K562 (cell line): Measurements from ENCODE around the gene PREB. TPM values are rescaled to one million over a fixed set of nuclear protein-coding genes. Genes with fewer than 3 reads are reported as not detected.
A peak's percentile ranks its signal among the peaks of the same experiment; 100 is the strongest.

ENCODE experiments used
- CTBP1 ChIP-seq: fragments of 450-650 bp; IDR thresholded peaks from 2 replicates; pipeline ENCODE4 v1.6.1; 2016; ENCODE audit warnings: borderline replicate concordance
- FOXK1 ChIP-seq: sonication (generic); formaldehyde crosslinking; IDR thresholded peaks from 2 replicates; pipeline ENCODE4 v1.8.0; 2022; ENCODE audit warnings: missing genetic modification reagents, mild to moderate bottlenecking, borderline replicate concordance
- MCM2 ChIP-seq: fragments of 450-650 bp; IDR thresholded peaks from 2 replicates; pipeline ENCODE4 v1.6.1; 2017; ENCODE audit warnings: low read depth, mild to moderate bottlenecking
- MTA2 ChIP-seq: fragments of 450-650 bp; IDR thresholded peaks from 2 replicates; pipeline ENCODE4 v1.6.1; 2016; ENCODE audit warnings: low read depth
- NCOA6 ChIP-seq: fragments of 450-650 bp; IDR thresholded peaks from 2 replicates; pipeline ENCODE4 v1.6.1; 2017; ENCODE audit warnings: mild to moderate bottlenecking
- NRF1 ChIP-seq, 2 experiments: fragments of 450-650 bp; IDR thresholded peaks in 1 of 2; conservative IDR thresholded peaks in 1 of 2; 2 replicates each; pipeline ENCODE4 v1.6.1; 2014; ENCODE audit warnings: mild to moderate bottlenecking in 2 of 2
- RFX7 ChIP-seq: fragments of 250-450 bp; sonication (Bioruptor Pico); IDR thresholded peaks from 2 replicates; pipeline ENCODE4 v1.5.1; 2021; ENCODE audit warnings: mild to moderate bottlenecking
- SRSF7 ChIP-seq: fragments of 200-400 bp; formaldehyde crosslinking; optimal IDR thresholded peaks from 2 replicates; pipeline ENCODE3; 2017; ENCODE audit warnings: mild to moderate bottlenecking, low read depth, low read length
- TAF7 ChIP-seq: fragments of 450-650 bp; IDR thresholded peaks from 2 replicates; pipeline ENCODE4 v1.6.1; 2016; ENCODE audit warnings: missing genetic modification characterization, missing compliant biosample characterization
- TRIM24 ChIP-seq, 2 experiments: fragments of 450-650 bp; IDR thresholded peaks; 2 replicates each; pipeline ENCODE4 v1.6.1; 2016
- ZBTB7A ChIP-seq: IDR thresholded peaks from 2 replicates; pipeline ENCODE4 v1.6.1; 2011; ENCODE audit warnings: low read depth, mild to moderate bottlenecking, low read length, moderate library complexity, borderline replicate concordance; ENCODE audit not compliant: control insufficient read depth
- ZFP36 ChIP-seq: fragments of 150-350 bp; IDR thresholded peaks from 2 replicates; pipeline ENCODE4 v1.6.1; 2018; ENCODE audit warnings: low read length, low read depth; ENCODE audit not compliant: partially characterized antibody
- ZNF197 ChIP-seq: fragments of 200-800 bp; sonication (Bioruptor generic); IDR thresholded peaks from 2 replicates; pipeline ENCODE4 v1.6.1; 2016; ENCODE audit warnings: low read depth, missing genetic modification characterization, missing compliant biosample characterization
- ZNF316 ChIP-seq: fragments of 450-650 bp; IDR thresholded peaks from 2 replicates; pipeline ENCODE4 v1.6.1; 2016
- ZNF589 ChIP-seq: fragments of 200-800 bp; sonication (Bioruptor generic); IDR thresholded peaks from 2 replicates; pipeline ENCODE4 v1.6.1; 2016; ENCODE audit warnings: low read depth, missing genetic modification characterization, missing compliant biosample characterization
- ZSCAN29 ChIP-seq: fragments of 450-650 bp; IDR thresholded peaks from 2 replicates; pipeline ENCODE4 v1.6.1; 2017
- ZZZ3 ChIP-seq: fragments of 450-650 bp; IDR thresholded peaks from 2 replicates; pipeline ENCODE4 v1.6.1; 2016; ENCODE audit warnings: antibody characterized with exemption, mild to moderate bottlenecking, moderate library complexity
- polyA plus RNA-seq, 8 experiments: library from polyadenylated mRNA; depleted of rRNA in 4 of 8; stranded (reverse) in 5 of 8; unstranded in 3 of 8; fragments of >200 nt; fragmentation: Nextera tagmentation in 2 of 8; fragmentation: Illumina TruSeq in 1 of 8; extraction: Ambion mirVana in 2 of 8; extraction: Trizol in 1 of 8; gene quantifications; 2 replicates each; pipeline versions ENCODE4 v1.2.1 to v1.2.3, GENCODE V29; 2011 to 2014; ENCODE audit warnings: inconsistent platforms in 1 of 8, missing spikeins in 1 of 8
- total RNA-seq, 7 experiments: library from RNA; depleted of rRNA in 6 of 7; stranded (reverse); fragments of >200 nt in 6 of 7; fragmentation: Illumina TruSeq in 2 of 7; extraction: Trizol in 2 of 7; gene quantifications; 2 replicates each; pipeline versions ENCODE4 v1.2.1 to v1.2.3, GENCODE V29; 2011 to 2021; ENCODE audit warnings: low replicate concordance in 1 of 7
- TF ChIP-seq, protein P1 (sequence below): fragments of 250-450 bp; sonication (Bioruptor Pico); IDR thresholded peaks from 2 replicates; pipeline ENCODE4 v1.8.0; 2022; ENCODE audit warnings: inconsistent platforms, mild to moderate bottlenecking, moderate library complexity, borderline replicate concordance
- TF ChIP-seq, protein P2 (sequence below), 2 experiments: fragments of 450-650 bp in 1 of 2; sonication (generic) in 1 of 2; formaldehyde crosslinking in 1 of 2; IDR thresholded peaks; 2 replicates each; pipeline versions ENCODE4 v1.7.1 to v1.9.0; 2016 to 2022; ENCODE audit warnings: inconsistent platforms in 1 of 2, mild to moderate bottlenecking in 1 of 2, missing genetic modification reagents in 1 of 2

PREB gene
- total and polyA plus RNA-seq, 9 of the 15 experiments (the other 6 are each of a cell fraction or from before 2014, with no cell fraction given), result 35.1 to 84.2 (median 67.2) TPM

DNA sequence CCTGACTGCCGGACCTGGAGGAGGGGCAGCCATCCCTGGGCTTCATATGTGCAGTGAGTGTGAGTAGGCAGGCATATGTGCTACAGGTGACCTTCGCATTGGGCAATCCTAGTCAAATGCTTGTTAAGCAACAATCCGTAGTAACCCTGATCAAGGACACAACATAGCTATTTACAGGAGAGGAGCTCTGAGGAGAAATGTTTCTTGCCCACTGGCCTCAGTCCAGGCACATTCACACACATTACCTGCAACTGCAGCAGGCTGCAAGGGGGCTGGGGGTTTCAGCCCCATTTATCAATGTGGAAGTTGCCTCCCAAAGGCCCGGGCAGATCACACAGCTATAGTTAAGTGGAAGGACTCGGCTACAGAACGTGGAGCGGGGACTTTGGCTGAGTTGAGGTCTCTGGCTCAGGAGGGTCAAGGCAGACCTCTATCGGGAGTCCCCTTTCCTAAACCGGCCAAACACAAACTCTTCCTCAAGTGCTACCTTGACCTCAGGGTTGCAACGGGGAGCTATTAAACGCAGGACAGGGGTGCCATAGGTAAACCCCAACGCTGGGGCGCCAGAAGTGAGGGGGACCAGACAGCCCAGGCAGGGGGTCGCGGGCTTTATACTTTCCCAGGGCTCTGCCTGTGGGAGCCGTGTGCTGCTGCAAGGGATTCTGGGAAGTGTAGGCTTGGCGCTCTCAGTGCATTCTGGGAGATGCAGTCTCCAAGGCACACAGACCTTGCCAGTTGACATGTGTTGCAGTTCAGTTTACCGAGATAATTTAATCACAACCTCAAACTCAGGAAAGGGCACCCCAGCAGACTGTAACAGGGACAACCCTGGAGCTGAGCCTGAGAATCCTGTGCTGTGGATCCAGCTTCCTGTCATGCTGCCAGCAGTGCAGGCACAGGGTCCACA lies 38.4 kb downstream of the PREB start (continued):
- no peak for TF ChIP-seq ZNF589 (CRISPR knock-in tag)
- TF ChIP-seq, protein P1, sequence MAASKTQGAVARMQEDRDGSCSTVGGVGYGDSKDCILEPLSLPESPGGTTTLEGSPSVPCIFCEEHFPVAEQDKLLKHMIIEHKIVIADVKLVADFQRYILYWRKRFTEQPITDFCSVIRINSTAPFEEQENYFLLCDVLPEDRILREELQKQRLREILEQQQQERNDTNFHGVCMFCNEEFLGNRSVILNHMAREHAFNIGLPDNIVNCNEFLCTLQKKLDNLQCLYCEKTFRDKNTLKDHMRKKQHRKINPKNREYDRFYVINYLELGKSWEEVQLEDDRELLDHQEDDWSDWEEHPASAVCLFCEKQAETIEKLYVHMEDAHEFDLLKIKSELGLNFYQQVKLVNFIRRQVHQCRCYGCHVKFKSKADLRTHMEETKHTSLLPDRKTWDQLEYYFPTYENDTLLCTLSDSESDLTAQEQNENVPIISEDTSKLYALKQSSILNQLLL (CRISPR knock-in tag), result no peak
- TF ChIP-seq NRF1 (conservative IDR thresholded peaks at IDR 0.05 in 1 of 2, IDR thresholded peaks at IDR 0.05 in 1 of 2), result no peak
- TF ChIP-seq RFX7, result no peak
- no peak for TF ChIP-seq ZNF197
- TF ChIP-seq, protein P2, sequence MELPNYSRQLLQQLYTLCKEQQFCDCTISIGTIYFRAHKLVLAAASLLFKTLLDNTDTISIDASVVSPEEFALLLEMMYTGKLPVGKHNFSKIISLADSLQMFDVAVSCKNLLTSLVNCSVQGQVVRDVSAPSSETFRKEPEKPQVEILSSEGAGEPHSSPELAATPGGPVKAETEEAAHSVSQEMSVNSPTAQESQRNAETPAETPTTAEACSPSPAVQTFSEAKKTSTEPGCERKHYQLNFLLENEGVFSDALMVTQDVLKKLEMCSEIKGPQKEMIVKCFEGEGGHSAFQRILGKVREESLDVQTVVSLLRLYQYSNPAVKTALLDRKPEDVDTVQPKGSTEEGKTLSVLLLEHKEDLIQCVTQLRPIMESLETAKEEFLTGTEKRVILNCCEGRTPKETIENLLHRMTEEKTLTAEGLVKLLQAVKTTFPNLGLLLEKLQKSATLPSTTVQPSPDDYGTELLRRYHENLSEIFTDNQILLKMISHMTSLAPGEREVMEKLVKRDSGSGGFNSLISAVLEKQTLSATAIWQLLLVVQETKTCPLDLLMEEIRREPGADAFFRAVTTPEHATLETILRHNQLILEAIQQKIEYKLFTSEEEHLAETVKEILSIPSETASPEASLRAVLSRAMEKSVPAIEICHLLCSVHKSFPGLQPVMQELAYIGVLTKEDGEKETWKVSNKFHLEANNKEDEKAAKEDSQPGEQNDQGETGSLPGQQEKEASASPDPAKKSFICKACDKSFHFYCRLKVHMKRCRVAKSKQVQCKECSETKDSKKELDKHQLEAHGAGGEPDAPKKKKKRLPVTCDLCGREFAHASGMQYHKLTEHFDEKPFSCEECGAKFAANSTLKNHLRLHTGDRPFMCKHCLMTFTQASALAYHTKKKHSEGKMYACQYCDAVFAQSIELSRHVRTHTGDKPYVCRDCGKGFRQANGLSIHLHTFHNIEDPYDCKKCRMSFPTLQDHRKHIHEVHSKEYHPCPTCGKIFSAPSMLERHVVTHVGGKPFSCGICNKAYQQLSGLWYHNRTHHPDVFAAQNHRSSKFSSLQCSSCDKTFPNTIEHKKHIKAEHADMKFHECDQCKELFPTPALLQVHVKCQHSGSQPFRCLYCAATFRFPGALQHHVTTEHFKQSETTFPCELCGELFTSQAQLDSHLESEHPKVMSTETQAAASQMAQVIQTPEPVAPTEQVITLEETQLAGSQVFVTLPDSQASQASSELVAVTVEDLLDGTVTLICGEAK (IDR thresholded peaks at IDR 0.05), result no peak
- TF ChIP-seq, protein P2 (CRISPR knock-in tag; IDR thresholded peaks at IDR 0.05), result no peak
- no peak for TF ChIP-seq MTA2
- no peak for TF ChIP-seq NCOA6
- TF ChIP-seq ZZZ3, result no peak
- TF ChIP-seq CTBP1, result no peak
- no peak for TF ChIP-seq SRSF7
- no peak for TF ChIP-seq ZFP36
- no peak for TF ChIP-seq MCM2
- TF ChIP-seq TAF7 (tag), result no peak
- TF ChIP-seq ZNF316, result no peak
- 0 out of 2 replicates have a peak, but pooled peaks have one; percentile 22 for TF ChIP-seq ZBTB7A
- no peak for TF ChIP-seq TRIM24 (IDR thresholded peaks at IDR 0.05)
- TF ChIP-seq ZSCAN29, result no peak
- TF ChIP-seq FOXK1 (CRISPR knock-in tag), result no peak
